PC-9 (cell line): ENCODE measurements around the gene STAB2. TPM values are rescaled to one million over a fixed set of nuclear protein-coding genes. Genes with fewer than 3 reads are reported as not detected.

ENCODE experiments used
- BruUV-seq: library from RNA; stranded (reverse); fragments of 400-500 nt; replicated peaks from 2 replicates; lab custom pipeline; 2021; lab: Mats Ljungman, UMichigan
- CTCF ChIA-PET: fragments of 300-600 bp; sonication (Branson Sonifier 250); formaldehyde crosslinking; loops from one replicate; lab custom pipeline; 2022; ENCODE audit warnings: antibody characterized with exemption; lab: Charles Lee
- POLR2A ChIA-PET: fragments of 300-600 bp; sonication (Branson Sonifier 250); formaldehyde crosslinking; loops from one replicate; lab custom pipeline; 2022; ENCODE audit warnings: antibody characterized with exemption; ENCODE audit not compliant: unreplicated experiment; lab: Charles Lee
- DNase-seq, 2 experiments: peaks; one replicate each; pipeline versions ENCODE4 v3.0.0 to v3.0.0-alpha.2; 2015 to 2022; ENCODE audit warnings: mixed read lengths in 1 of 2
- H2AFZ ChIP-seq: fragments of 200-600 bp; sonication (generic); 2 replicates; pipeline ENCODE4 v1.8.1; 2017; ENCODE audit warnings: antibody characterized with exemption
- H3F3A ChIP-seq: fragments of 200-600 bp; sonication (generic); 2 replicates; pipeline ENCODE4 v1.8.1; 2017; ENCODE audit warnings: antibody characterized with exemption, mild to moderate bottlenecking, low read depth; ENCODE audit not compliant: insufficient read depth
- H3K27ac ChIP-seq: fragments of 200-600 bp; sonication (generic); 2 replicates; pipeline ENCODE4 v1.6.1; 2016; ENCODE audit warnings: mixed run types
- H3K27me3 ChIP-seq: fragments of 200-600 bp; sonication (generic); 2 replicates; pipeline ENCODE4 v1.6.1; 2016; ENCODE audit warnings: low read depth, mixed run types; ENCODE audit not compliant: insufficient read depth
- H3K36me3 ChIP-seq: fragments of 200-600 bp; sonication (generic); 2 replicates; pipeline ENCODE4 v1.6.1; 2016; ENCODE audit warnings: low read depth, mixed run types
- H3K4me1 ChIP-seq: fragments of 200-600 bp; sonication (generic); replicated peaks from 2 replicates; pipeline ENCODE4 v1.6.1; 2016; ENCODE audit warnings: mixed run types; ENCODE audit not compliant: insufficient read depth
- H3K4me2 ChIP-seq: fragments of 200-600 bp; sonication (generic); 2 replicates; pipeline ENCODE4 v1.6.1; 2017; ENCODE audit warnings: mixed run types
- H3K4me3 ChIP-seq: fragments of 200-600 bp; sonication (generic); 2 replicates; pipeline ENCODE4 v1.6.1; 2016; ENCODE audit warnings: mixed run types
- H3K79me2 ChIP-seq: fragments of 200-600 bp; sonication (generic); 2 replicates; pipeline ENCODE4 v1.6.1; 2017; ENCODE audit warnings: low read depth, mixed run types
- H3K9me2 ChIP-seq: fragments of 200-600 bp; sonication (generic); 2 replicates; pipeline ENCODE4 v1.8.1; 2017; ENCODE audit warnings: mild to moderate bottlenecking; ENCODE audit not compliant: insufficient read depth
- H3K9me3 ChIP-seq: fragments of 200-600 bp; sonication (generic); 2 replicates; pipeline ENCODE4 v1.8.1; 2016; ENCODE audit warnings: low read depth; ENCODE audit not compliant: insufficient read depth
- H4K20me1 ChIP-seq: fragments of 200-600 bp; sonication (generic); 2 replicates; pipeline ENCODE4 v1.8.1; 2017; ENCODE audit not compliant: insufficient read depth
- CTCF ChIP-seq: fragments of 200-600 bp; sonication (generic); conservative IDR thresholded peaks from 2 replicates; pipeline ENCODE4 v1.6.1; 2017; ENCODE audit warnings: mixed run types, antibody characterized with exemption, mild to moderate bottlenecking, moderate library complexity
- EZH2 ChIP-seq: fragments of 200-600 bp; sonication (generic); IDR thresholded peaks from 2 replicates; pipeline ENCODE4 v1.8.0; 2017; ENCODE audit warnings: antibody characterized with exemption, low read depth
- intact Hi-C: fragments of 100-400 bp; cut with micrococcal nuclease; formaldehyde crosslinking; loops from one replicate; pipeline ENCODE4 v1.10.0; 2022; ENCODE audit not compliant: unreplicated experiment
- total RNA-seq: library from RNA; stranded (reverse); gene quantifications from 2 replicates; pipeline ENCODE4 v1.2.3, GENCODE V29; 2021

The STAB2 gene
- total RNA-seq, 1 experiment from 2014 or later = not detected

- no peak overlapping the region for H3K27ac ChIP-seq
- no peaks in the 10 kb centered on the region for H3K79me2 ChIP-seq
- H3K4me3 ChIP-seq = no peak overlapping the region
- H3K36me3 ChIP-seq = no peaks in the 10 kb centered on the region
- no peak overlapping the region for H3K4me2 ChIP-seq
- no TSS peak for BruUV-seq
- DNase-seq = no peak
- H3K27me3 ChIP-seq = peaks cover 33% of the 10 kb centered on the region
- H4K20me1 ChIP-seq = no peaks in the 10 kb centered on the region
- TF ChIP-seq EZH2 (no peak), CTCF (no peak)
- H3K9me3 ChIP-seq = no peaks in the 10 kb centered on the region
- H2AFZ ChIP-seq = no peak overlapping the region
- POLR2A ChIA-PET = no interaction called here
- H3F3A ChIP-seq = no peaks in the 10 kb centered on the region
- no peaks in the 10 kb centered on the region for H3K4me1 ChIP-seq
- H3K9me2 ChIP-seq = no peaks in the 10 kb centered on the region
- intact Hi-C loops = no loop called here
- CTCF ChIA-PET = no interaction called here
Measured at GRCh38 chr12:103583008-103583407, 4.1 kb upstream of the STAB2 start.

- Histone ChIP-seq H3K36me3 (no peaks in the 10 kb centered on the region), H3K4me2 (no peak overlapping the region), H3F3A (no peaks in the 10 kb centered on the region), H3K27me3 (peaks cover 38% of the 10 kb centered on the region), H3K27ac (no peak overlapping the region), H3K79me2 (no peaks in the 10 kb centered on the region), H3K4me1 (no peaks in the 10 kb centered on the region), H3K9me2 (no peaks in the 10 kb centered on the region), H4K20me1 (no peaks in the 10 kb centered on the region), H3K4me3 (no peak overlapping the region), H2AFZ (no peak overlapping the region), H3K9me3 (no peaks in the 10 kb centered on the region)
- no TSS peak for BruUV-seq
- CTCF ChIA-PET = interaction anchor here (0.6 kb wide), 1 partner anchor 297 kb away, joined by 6 read pairs; no protein-coding TSS in a partner anchor
- POLR2A ChIA-PET = no interaction called here
- no peak for DNase-seq
- TF ChIP-seq CTCF = peak; percentile 44; the same call in 1 of the 2 replicates
- no peak for TF ChIP-seq EZH2
- intact Hi-C loops = loop anchor here (2.0 kb wide), 1 partner anchor 285 kb away; no protein-coding TSS in a partner anchor
Measured at GRCh38 chr12:103586132-103586531, 941 bp upstream of the STAB2 start.

- Histone ChIP-seq H3K4me1 (no peaks in the 10 kb centered on the region), H3K27me3 (peaks cover 26% of the 10 kb centered on the region; the same call in 1 of the 2 replicates), H3K4me3 (no peak overlapping the region), H3K9me3 (peaks cover 3% of the 10 kb centered on the region; the same call in 1 of the 2 replicates), H3K4me2 (no peak overlapping the region), H3K27ac (no peak overlapping the region), H4K20me1 (no peaks in the 10 kb centered on the region), H3K79me2 (no peaks in the 10 kb centered on the region), H3K36me3 (no peaks in the 10 kb centered on the region), H2AFZ (no peak overlapping the region), H3F3A (no peaks in the 10 kb centered on the region), H3K9me2 (no peaks in the 10 kb centered on the region)
- intact Hi-C loops = no loop called here
- BruUV-seq = no TSS peak
- TF ChIP-seq EZH2 (no peak), CTCF (no peak)
- POLR2A ChIA-PET = no interaction called here
- DNase-seq = no peak
- CTCF ChIA-PET = no interaction called here
Measured at GRCh38 chr12:103588680-103589079, 1.6 kb downstream of the STAB2 start.
